ENCODE data around the gene RXRA. TPM values are rescaled to one million over a fixed set of nuclear protein-coding genes. Genes with fewer than 3 reads are reported as not detected.

RXRA gene
- polyA plus RNA-seq, 1 donor from 2014 or later: 2.7 TPM

GRCh38 chr9:134365791-134366222 is 39.6 kb downstream of the RXRA start:
- Histone ChIP-seq H3K4me3 (ENCODE audit: low read length) (no peak overlapping the region), H3K9me3 (ENCODE audit: low read length) (no peaks in the 10 kb centered on the region), H4K20me1 (ENCODE audit: insufficient read depth) (no peaks in the 10 kb centered on the region), H3K4me2 (ENCODE audit: low read length) (no peak overlapping the region), H3K79me2 (replicated peaks; ENCODE audit: insufficient read depth, low read length) (no peaks in the 10 kb centered on the region), H3K27me3 (ENCODE audit: insufficient read depth, low read depth, low read length) (no peaks in the 10 kb centered on the region), H3K36me3 (ENCODE audit: insufficient read depth, low read length) (no peaks in the 10 kb centered on the region), H2AFZ (ENCODE audit: low read depth, low read length) (no peak overlapping the region), H3K9me2 (ENCODE audit: insufficient read depth, low read length) (no peaks in the 10 kb centered on the region), H3F3A (ENCODE audit: insufficient read depth, low read length, poor library complexity, severe bottlenecking) (no peaks in the 10 kb centered on the region), H3K27ac (ENCODE audit: low read length) (no peak overlapping the region), H3K9ac (ENCODE audit: low read length) (no peak overlapping the region)
- TF ChIP-seq POLR2AphosphoS5 (IDR thresholded peaks at IDR 0.05) (no peak), SMC3 (conservative IDR thresholded peaks at IDR 0.05; ENCODE audit: poor library complexity) (no peak), EZH2 (IDR thresholded peaks at IDR 0.05; ENCODE audit: borderline replicate concordance, insufficient read depth, low read length, poor library complexity, severe bottlenecking) (no peak), RAD21 (conservative IDR thresholded peaks at IDR 0.05) (no peak), CTCF (IDR thresholded peaks at IDR 0.05; ENCODE audit: poor library complexity, severe bottlenecking) (no peak), REST (IDR thresholded peaks at IDR 0.05; ENCODE audit: borderline replicate concordance) (no peak), TAF1 (IDR thresholded peaks at IDR 0.05; ENCODE audit: low read depth) (no peak), MXI1 (conservative IDR thresholded peaks at IDR 0.05; ENCODE audit: poor library complexity, severe bottlenecking) (no peak)

GRCh38 chr9:134366223-134367031 is 40.2 kb downstream of the RXRA start:
- no peaks in the 10 kb centered on the region for H3K9me2 ChIP-seq (ENCODE audit: insufficient read depth, low read length)
- no peak overlapping the region for H3K27ac ChIP-seq (ENCODE audit: low read length)
- H3K4me2 ChIP-seq (ENCODE audit: low read length): no peak overlapping the region
- no peaks in the 10 kb centered on the region for H4K20me1 ChIP-seq (ENCODE audit: insufficient read depth)
- no peak overlapping the region for H2AFZ ChIP-seq (ENCODE audit: low read depth, low read length)
- H3K27me3 ChIP-seq (ENCODE audit: insufficient read depth, low read depth, low read length): no peaks in the 10 kb centered on the region
- no peaks in the 10 kb centered on the region for H3K36me3 ChIP-seq (ENCODE audit: insufficient read depth, low read length)
- H3K9ac ChIP-seq (ENCODE audit: low read length): no peak overlapping the region
- TF ChIP-seq POLR2AphosphoS5 (IDR thresholded peaks at IDR 0.05): no peak
- TF ChIP-seq REST (IDR thresholded peaks at IDR 0.05; ENCODE audit: borderline replicate concordance): no peak
- TF ChIP-seq TAF1 (IDR thresholded peaks at IDR 0.05; ENCODE audit: low read depth): no peak
- TF ChIP-seq CTCF (IDR thresholded peaks at IDR 0.05; ENCODE audit: poor library complexity, severe bottlenecking): no peak
- no peak for TF ChIP-seq MXI1 (conservative IDR thresholded peaks at IDR 0.05; ENCODE audit: poor library complexity, severe bottlenecking)
- no peak for TF ChIP-seq EP300 (conservative IDR thresholded peaks at IDR 0.05; ENCODE audit: poor library complexity, severe bottlenecking)
- no peak for TF ChIP-seq SMC3 (conservative IDR thresholded peaks at IDR 0.05; ENCODE audit: poor library complexity)
- no peak for TF ChIP-seq EZH2 (IDR thresholded peaks at IDR 0.05; ENCODE audit: borderline replicate concordance, insufficient read depth, low read length, poor library complexity, severe bottlenecking)
- no peak for TF ChIP-seq RAD21 (conservative IDR thresholded peaks at IDR 0.05)
- no peaks in the 10 kb centered on the region for H3K9me3 ChIP-seq (ENCODE audit: low read length)
- H3K4me3 ChIP-seq (ENCODE audit: low read length): no peak overlapping the region
- no peaks in the 10 kb centered on the region for H3F3A ChIP-seq (ENCODE audit: insufficient read depth, low read length, poor library complexity, severe bottlenecking)
- no peaks in the 10 kb centered on the region for H3K79me2 ChIP-seq (replicated peaks; ENCODE audit: insufficient read depth, low read length)
